B cell (primary cell): ENCODE measurements around the gene MIF.

Experiments
- CTCF ChIP-seq: fragments of 200-600 bp; IDR thresholded peaks from one replicate; pipeline ENCODE4 v1.8.0; 2022; ENCODE audit warnings: antibody characterized with exemption, mild to moderate bottlenecking
- EZH2 ChIP-seq: IDR thresholded peaks from 2 replicates; pipeline ENCODE4 v1.6.1; 2012; ENCODE audit warnings: borderline replicate concordance, low read depth, mild to moderate bottlenecking, moderate library complexity, low read length; ENCODE audit not compliant: insufficient read depth, poor library complexity, severe bottlenecking

DNA sequence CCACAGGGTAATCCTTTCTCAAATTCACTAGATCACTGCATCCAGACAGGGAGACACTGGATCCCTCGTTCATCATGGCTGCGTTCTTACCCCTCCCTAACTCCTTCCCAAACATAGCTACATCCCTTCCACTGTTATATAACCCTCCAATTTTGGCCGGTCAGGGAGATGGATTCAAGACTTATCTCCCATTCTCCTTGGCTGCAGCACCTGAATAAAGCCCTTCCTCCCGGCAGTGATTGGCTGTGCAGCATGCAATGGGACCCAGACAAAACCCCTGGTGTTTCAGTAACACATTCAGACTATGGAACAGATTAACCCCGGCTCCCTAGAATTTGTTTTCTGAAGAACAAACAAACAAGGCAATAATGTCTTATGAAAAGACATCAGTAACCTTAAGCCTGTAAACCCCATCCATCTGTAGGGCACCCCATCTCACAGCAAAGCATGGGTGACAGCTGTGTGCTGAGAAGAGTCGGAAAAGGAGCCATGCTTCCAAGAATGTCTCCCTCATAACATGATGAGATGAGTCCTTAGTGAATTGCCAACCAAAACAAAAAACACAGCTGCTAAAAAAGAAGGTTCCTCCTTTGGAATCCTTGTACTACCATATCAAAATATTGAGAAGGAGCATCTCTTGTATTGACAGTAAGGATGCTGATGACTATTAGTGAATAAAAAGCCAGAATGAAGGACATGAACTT lies 5.0 kb downstream of the MIF start:
- TF ChIP-seq CTCF (no peak), EZH2 (no peak)
